Measurements from ENCODE around the gene ADAM23.
"Not testable (repeated sequence)": the region's sequence is repeated elsewhere in the genome, so short reads cannot be mapped to it uniquely, and the experiment has no call there.

ADAM23 gene, protein sequence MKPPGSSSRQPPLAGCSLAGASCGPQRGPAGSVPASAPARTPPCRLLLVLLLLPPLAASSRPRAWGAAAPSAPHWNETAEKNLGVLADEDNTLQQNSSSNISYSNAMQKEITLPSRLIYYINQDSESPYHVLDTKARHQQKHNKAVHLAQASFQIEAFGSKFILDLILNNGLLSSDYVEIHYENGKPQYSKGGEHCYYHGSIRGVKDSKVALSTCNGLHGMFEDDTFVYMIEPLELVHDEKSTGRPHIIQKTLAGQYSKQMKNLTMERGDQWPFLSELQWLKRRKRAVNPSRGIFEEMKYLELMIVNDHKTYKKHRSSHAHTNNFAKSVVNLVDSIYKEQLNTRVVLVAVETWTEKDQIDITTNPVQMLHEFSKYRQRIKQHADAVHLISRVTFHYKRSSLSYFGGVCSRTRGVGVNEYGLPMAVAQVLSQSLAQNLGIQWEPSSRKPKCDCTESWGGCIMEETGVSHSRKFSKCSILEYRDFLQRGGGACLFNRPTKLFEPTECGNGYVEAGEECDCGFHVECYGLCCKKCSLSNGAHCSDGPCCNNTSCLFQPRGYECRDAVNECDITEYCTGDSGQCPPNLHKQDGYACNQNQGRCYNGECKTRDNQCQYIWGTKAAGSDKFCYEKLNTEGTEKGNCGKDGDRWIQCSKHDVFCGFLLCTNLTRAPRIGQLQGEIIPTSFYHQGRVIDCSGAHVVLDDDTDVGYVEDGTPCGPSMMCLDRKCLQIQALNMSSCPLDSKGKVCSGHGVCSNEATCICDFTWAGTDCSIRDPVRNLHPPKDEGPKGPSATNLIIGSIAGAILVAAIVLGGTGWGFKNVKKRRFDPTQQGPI

DNA sequence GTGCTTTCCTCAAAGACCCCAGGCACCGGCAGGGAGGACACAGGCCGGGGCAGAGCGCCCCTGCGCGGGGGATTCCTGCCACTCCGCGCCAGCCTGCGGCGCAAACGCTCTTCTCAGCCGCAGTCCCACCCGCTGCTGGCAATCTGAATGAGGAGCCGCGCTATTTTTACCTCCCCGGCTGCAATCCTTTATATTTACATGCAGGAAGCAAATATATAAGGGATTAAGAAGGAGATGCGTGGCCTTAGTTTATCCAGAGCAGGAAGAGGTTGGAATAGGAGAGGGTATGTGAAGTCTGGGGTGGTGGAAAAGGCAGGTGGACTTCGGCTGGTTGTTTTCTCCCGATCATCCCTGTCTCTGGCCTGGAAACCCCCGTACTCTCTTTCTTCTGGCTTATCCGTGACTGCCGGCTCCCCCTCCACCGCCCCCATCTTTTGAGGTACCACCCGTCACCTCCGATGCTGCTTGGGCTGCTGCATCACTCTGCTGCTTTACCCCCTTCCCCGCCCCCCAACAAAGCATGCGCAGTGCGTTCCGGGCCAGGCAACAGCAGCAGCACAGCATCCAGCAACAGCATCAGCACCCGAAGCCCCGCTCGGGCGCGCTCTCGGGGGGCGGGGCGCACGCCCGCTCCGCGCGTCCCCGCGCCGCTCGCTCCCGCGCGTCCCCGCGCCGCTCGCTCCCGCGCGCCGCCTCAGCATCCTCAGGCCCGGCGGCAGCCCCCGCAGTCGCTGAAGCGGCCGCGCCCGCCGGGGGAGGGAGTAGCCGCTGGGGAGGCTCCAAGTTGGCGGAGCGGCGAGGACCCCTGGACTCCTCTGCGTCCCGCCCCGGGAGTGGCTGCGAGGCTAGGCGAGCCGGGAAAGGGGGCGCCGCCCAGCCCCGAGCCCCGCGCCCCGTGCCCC lies at the start of gene ADAM23:
Gene ADAM23 (plus strand): TSS at position 700 of the 902 bp plus-strand sequence. CDS start 335 bp downstream, outside the sequence.
- peak; percentile 40 for DNase-seq

DNA sequence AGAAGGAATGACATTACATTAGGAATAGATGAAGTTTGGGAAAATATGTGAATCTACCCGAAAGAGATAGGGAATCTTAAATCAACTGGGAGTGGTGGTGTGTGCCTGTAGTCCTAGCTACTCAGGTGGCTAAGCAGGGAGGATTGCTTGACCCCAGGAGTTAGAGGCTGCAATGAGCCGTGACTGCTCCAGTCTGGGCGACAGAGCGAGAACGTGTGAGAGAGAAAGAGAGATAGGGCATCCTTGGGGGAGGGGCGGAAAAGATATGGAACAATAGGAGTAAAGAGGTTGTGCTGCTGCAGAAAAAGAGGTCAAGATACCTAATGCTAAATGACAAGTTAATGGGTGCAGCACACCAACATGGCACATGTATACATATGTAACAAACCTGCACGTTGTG lies 47.1 kb upstream of the ADAM23 start:
- no peak for DNase-seq

DNA sequence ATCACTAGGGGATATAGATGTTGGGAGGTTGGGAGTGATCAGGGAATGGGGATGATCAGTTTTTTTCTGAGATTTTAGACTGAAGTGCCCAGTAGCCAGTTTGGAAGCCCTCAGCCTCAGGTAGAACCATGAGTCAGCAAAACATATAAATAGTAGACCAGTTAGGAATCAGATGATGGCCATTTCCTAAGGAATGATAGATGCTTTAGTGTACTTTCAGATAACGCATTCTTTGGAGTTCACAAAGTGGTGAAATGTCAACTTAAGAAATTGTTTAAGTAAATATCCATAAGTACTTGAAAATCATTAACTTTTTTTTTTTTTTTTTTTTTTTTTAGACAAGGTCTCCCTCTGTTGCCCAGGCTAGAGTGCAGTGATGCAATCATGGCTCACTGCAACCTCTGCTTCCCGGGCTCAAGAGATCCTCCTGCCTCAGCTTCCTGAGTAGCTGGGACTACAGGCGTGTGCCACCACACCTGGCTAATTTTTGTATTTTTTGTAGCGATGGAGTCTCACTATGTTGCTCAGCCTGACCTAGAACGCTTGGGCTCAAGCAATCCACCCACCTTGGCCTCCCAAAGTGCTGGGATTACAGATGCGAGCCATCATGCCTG lies 40.3 kb upstream of the ADAM23 start:
- DNase-seq, result not testable (repeated sequence)

DNA sequence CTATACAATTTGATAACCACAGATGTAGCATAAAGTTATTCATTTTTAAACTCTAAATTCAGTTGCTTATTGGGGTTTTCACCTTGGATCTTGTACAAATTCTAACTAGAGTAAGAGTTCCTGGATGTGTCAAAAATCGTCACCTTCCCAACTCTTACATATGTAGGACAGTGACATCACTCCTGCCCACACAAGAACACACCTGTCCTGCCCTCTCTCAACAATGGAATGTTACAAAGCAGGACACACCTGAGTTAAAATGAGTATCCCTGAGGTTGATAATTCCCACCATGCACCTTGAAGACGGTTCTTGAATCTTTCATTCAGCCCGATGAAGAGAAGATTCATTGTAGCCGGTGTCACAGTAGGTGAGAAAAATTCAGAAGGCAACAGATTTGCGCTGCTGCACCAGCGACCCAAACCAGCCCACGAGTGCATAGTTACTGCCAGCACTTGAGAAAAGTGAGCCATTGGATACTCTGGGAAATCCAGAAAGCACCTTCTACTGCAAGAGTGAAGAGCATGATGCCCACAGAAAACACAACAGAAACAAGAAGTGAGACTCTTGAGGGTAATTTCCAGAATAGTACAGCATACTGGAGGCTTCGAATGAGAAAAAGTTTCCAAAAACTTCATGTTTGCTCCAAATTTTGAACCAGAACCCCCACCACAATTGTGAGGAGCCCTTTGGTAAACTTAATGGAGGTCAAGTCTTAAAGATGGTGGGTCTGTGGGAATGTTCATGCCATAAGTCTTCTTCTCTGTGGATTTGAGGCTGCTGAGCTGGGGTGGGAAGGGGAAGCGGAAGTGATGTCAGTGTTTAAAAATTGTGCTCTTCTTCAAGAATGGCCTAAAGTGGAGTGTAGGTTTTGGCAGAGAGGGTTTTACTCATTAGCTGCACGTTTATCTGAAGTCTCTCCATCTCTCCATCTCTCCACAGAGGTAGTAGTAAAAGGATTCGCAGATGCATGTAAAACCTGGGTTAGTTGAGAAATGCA lies 34.7 kb upstream of the ADAM23 start:
- DNase-seq, result no peak

DNA sequence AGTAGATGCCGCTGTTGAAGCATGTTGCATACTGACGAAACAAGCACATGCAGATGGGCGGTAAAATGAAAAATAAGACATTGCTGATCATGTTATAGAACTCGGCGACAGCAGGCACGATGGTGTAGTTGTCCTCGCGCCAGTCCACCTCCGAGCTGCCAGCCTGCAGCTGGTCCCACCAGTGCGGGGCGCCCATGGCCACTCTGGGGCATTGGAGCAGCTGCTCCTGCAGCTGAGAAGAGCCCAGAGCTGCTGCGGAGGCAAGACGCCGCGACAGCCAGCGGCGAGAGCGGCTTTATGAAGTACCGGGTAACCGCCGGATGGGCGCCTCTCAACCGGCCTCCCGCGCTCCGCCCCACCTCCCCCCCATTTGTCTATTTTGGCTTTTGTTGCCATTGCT lies 32.6 kb upstream of the ADAM23 start:
- DNase-seq, result no peak

DNA sequence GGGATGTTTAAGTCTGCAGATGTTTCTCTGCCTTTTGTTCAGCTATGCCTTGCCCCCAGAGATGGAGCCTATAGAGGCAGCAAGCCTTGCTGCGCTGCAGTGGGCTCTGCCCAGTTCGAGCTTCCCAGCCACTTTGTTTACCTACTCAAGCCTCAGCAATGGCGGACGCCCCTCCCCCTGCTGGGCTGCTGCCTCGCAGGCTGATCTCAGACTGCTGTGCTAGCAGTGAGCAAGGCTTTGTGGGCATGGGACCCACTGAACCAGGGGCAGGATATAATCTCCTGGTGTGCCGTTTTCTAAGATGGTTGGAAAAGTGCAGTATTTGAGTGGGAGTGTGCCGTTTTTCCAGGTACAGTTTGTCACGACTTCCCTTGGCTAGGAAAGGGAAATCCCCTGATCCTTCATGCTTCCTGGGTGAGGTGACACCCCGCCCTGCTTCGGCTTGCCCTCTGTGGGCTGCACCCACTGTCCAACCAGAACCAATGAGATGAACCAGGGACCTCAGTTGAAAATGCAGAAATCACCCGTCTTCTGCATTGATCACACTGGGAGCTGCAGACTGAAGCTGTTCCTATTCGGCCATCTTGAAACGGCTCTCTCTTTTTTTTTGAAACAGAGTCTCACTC lies 27.6 kb upstream of the ADAM23 start:
- DNase-seq, result no peak

DNA sequence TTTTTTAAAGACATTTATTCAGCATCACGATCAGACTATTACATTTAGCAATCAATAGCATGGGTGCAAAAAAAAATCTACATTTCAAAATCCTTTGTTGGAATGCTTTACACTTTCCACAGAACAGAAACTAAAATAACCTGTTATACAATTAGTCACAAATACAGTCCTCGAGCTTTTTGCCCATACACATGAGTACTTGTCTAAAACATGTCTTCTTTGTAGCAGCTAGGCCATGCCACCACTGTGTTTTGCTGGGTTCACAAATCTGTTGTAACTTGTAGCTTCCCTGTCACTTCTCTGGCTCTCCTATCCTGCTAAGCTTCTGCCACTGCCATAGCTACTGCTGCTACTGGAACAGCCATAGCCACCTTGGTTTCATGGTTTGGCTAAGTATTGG lies 24.4 kb upstream of the ADAM23 start:
- no peak for DNase-seq

DNA sequence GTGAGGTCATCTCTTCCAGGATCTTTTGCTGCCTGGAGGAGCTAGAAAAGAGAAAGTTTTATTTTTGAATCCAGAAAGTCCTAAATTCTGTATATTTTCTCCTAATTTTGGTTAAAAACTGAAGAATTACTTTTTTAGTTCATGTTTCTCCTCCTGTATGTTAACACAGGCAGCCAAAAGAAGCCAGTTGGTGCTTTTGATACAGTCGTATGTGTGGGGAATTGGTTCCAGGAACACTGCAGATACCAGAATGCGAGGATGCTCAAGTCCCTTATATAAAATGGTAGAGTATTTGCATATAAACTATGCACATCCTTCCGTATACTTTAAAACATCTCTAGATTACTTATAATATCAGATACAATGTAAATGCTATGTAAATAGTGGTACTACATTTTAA lies 22.6 kb upstream of the ADAM23 start:
- no peak for DNase-seq

DNA sequence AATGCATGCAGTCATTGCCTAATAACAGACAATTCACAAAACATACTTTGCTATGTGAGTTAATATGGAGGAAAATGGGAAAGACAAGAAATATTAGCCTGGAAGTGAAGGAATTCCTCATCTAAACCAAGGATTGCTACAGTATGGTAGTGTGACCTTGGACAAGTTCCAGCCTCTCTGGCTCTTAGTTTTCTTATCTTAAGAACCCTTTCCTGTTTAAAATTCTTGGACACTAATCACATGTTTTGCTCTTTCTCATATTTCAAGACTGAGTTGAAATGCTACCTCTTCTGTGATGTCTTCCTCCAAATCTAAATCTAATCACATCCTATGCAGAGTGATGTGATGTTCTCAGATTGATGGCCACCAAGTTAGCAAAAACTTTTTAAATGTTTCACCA lies 20.8 kb upstream of the ADAM23 start:
- DNase-seq, result no peak

DNA sequence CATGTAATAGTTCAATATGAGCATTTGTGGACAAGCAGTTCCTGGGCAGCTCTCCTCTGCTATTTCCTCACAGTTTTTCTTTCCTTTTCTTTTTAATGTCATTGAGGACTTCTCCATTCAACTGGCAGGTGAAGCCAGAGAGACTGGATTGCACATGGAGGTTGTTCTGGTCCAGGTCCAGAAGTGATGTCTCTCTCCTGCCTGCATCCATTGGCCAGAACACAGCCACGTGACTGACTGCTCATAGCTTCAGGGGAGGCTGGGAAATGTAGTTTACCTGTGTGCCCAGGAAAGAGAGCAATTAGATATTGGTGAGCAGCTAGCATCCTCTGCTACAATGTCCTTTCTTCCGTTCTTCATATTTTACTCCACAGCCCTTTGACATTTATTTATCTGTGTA lies 20.2 kb upstream of the ADAM23 start:
- no peak for DNase-seq

DNA sequence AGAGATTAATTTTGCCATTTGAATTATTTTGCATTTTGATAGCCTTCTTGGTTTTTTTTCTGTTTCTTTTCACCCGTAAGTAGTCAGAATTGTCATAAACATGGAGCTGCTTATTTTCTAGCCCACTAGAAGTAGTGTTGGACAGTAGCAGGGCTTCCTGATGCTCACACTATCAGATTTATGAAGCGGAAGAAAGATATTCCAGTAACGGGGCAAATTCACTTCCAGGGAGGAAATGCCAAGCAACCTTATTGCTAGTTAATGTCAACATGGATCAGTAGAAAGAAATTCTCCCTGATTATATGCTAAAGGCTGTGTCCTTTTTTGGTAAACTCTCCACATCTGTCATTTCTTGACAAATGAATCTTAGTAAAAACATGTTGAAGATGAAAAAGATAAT lies 19.2 kb upstream of the ADAM23 start:
- no peak for DNase-seq

DNA sequence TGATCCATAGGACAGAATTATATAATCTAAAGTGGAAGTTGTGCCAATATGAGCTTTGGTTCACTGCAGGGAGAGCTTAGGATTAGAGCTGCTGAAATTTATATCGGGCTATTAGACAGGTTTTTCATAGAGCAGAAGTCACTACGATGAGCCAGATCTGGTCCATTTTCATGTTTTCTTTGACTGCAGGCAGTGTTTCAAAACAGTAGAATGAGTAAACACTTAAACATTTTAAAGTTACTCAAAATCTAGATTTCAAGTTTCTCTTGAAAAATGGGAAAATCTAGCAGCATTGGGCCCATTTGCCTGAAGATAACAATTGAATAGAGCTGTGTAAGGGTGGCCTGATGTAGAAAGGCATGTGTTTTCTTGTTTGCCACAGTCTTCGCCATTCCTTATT lies 14.5 kb upstream of the ADAM23 start:
- no peak for DNase-seq

DNA sequence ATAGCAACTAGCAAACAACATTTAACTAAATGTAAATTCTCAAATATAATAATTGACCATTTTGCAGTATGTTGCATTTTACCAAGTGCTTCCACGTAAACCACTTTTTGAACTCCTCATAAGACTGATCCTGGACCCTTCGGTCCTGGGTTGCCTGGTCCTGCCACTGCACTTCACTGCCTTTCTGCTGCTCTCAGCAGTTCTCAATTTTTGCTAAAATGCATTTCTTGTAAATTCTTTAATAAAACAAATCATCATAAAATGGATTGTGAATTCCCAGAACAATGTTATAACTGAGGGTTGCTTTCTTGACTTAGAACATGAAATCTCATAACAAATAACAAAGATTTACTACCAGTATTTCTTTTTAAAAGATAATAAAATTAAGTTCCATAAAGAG lies 12.9 kb upstream of the ADAM23 start:
- no peak for DNase-seq

DNA sequence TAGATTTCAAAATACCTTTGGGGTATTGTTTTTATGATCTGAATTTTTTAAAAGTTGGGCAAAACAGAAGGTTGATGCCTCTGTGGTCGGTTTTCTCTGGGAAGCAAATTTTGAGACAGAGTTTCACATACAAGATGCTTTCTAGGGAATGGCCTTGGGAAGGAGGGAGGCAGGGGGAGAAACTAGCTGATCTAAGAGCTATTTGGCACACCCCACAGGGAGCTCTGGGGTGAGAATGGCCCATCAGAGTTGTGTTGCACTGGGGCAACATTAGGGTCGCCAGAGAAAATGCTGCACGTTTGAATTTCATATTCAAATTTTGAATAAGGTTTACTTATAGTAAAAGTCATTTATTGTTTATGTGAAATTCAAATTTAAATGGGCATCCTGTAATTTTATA lies 11.9 kb upstream of the ADAM23 start:
- DNase-seq, result no peak

DNA sequence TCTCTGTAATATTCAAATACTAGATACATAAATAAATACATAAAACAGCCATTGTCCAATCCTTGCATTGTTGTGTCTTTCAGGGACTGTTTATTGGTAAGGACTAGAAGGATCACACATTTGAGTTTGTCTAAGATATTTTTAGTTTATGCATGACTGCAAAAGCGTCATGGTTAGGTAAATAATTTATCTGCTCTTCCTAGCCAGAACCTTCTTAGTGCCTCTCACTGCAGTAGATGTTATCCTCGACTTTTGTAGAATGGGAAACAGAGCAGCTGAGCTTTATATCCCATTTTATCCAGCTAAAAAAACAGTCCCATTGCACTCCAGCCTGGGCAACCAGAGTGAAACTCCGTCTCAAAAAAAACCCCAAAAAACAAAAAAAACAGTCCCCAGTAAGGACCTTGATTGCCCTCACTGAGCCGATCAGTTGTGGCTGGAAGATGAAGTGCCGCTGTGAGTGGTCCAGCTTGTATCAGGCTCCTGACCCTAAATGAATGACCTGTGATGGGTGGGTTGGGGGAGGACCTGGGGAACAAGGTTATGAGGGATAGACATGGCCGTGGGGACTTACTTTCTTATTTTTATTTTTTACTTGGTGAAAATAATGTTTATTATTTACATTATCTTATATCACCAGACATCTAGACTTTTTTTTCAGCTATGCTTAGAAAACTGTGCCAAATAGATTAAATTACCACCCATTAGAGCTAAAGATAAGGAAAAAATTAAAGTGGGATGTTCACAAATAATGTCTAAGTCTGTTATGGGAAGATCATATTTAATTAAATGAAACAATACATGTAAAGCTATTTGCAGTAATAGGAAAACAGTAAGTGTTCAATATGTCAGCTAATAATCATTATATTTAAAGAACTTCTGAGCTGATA lies 10.9 kb upstream of the ADAM23 start:
- DNase-seq, result no peak

DNA sequence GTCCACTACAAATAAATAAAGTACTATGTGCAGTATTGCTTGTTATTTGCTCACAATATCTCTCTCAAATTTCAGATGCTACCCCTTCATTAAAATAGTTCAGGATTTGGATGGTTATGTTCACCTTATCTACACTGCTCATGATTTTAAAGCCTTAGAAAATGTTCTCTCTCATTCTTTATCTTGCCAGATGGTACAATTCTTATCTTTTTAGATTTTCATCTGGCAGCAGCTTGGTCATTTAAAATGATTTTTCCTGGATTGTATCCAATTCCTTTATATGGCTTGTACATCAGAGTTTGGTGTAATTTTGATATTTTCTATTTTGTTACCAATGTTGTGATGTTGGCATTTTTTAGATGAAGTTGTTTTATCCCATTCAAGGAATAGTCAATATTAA lies 10.1 kb upstream of the ADAM23 start:
- DNase-seq, result no peak

DNA sequence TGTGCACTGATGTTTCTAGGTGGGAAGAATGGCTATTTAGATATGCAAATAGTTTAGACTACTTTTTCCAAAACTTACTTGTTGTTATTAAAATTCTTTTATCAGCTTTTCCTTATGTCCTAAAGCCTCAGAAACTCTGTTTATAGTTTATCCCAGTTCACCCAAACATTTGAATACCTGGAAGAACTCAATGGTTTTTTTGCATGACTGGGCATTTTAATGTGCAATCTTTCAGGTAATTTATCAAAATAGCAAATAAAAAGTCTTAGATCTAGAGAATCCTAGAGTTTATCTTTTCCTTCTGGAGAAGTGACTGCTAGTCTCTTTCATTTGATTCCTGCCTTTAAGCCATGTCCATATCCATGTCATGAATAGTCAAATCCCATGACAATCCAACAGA lies 9.6 kb upstream of the ADAM23 start:
- DNase-seq, result no peak

DNA sequence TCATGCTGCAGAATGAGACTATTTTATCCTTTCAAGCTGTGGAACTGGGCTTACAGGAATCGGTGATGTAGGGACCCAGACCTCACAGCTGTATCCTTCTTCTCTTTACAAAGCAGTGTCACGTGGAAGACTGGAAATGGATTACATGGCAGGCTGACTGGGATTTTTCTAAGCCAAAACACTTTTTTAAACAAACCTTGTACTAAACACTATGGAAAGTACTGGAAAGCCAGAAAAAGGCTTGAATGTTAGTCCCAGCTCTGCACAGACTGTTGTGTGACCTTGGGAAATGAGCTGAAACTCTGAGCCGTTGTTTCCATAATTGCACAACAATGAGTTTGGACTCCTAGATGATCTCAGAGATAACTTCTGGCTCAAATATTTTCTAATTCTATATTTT lies 7.6 kb upstream of the ADAM23 start:
- DNase-seq, result no peak

DNA sequence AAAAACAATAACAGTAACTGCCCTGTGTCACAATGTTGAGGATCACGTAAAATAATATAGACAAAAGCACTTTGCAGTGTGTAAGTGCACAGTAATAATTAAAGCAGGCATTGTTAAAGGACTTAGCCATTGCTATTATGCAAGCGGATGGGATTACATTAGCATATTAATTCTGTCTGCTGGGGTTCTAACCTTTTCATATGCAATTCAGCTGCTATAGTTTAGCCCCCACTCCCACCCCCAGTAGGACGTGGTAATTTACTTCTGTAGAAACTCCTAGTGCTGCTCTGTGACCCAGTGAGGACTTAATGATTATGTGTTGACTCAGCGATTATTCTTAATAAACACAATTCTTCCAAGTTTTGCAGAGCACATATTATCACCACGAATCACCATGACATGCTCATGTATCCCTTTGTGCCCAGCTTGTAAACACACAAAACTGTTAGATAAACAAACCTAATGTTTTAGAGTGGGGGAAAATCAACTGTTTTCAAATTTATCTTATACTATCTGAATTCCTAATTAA lies 5.1 kb upstream of the ADAM23 start:
- no peak for DNase-seq

DNA sequence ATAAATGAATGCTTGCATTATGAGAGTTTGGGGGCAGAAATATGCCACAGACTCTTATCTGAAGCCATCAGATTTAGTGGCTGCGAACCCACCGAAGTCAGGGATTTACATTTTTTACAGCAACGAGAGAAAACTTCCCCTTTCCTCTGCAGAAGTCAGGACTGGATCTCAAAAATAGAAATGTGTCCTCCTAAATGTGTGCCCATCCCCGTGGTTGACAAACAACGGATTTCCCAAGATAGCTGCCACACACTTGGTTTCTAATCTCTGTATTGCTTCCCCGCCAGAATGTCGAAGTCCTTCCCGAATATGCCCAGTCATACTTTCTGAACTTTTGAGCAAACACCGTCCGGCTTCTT lies 879 bp upstream of the ADAM23 start:
- DNase-seq, result no peak
